ENCODE measurements around the gene CRISPLD2.

CRISPLD2 gene

DNA sequence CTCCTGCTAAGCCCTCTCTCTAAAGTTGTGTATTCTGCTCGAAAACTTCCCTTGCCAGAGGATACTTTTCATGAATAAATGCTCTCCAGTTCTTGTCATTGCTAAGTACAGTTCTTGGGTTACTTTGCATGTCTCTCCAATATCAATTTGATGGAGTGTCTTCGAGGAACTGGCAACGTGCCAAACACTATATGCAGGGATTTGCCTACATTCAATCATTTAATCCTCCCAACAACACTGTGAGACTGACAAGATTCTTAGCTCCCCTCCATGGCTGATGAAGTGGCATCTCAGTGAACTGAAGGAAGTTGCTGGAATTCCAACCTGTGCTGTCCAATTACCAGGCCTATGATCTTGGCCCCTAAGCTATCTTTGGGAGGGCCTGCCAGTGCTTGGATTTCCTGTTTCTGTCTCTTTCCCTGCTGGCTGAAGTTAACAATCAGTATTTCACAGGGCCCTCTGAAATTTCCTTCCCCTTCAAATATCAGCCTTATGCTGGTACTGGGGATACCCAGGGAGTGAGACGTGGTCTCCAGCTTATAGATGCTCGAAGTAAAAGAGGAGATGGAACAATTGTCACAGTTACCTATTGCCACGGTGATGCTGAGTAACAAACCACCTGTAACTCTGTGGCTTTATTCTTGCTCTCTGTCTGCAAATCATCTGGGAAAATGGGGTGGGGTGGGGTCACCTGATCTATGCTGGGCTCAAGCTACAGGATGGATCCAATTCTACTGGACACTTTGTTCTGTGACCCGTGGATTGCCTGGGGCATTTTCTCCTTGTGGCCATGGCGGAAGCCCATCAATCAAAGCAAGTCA lies 19.4 kb upstream of the CRISPLD2 start:
- DNase-seq = no peak

GRCh38 chr16:84803146-84803545 lies 16.6 kb upstream of the CRISPLD2 start:
- DNase-seq = no peak

GRCh38 chr16:84804326-84804725 lies 15.5 kb upstream of the CRISPLD2 start:
- no peak for DNase-seq

DNA sequence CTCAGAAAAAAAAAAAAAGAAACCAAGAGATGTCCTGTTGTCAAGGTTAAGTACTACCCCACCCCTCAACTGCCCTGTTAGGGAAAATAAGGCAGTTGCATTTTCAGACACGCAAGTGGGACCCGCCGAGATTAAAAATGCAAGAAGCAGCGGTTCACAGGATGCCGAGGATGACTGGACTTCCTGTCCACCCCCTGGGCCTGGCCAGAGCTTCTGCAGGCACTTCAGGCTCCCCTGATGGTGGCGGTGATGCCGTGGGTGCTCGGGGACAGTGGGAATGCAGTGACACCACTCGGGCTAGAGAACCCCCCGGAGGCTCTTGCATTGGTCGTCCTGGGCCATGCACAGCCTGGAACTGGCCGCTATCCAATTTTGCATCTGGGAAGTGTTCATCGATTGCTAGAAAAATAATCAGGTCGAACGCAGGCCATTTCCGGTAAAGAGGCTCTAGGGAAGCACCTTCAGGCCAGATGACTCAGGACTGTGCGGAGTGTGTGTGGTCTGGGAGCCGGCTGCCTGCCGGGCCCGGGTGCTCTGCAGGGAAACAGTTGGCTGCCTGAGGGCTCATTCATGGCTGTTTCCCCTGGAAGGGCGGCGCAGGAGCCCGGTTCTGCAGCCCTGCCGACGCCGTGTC lies 13.4 kb upstream of the CRISPLD2 start:
- DNase-seq = no peak

DNA sequence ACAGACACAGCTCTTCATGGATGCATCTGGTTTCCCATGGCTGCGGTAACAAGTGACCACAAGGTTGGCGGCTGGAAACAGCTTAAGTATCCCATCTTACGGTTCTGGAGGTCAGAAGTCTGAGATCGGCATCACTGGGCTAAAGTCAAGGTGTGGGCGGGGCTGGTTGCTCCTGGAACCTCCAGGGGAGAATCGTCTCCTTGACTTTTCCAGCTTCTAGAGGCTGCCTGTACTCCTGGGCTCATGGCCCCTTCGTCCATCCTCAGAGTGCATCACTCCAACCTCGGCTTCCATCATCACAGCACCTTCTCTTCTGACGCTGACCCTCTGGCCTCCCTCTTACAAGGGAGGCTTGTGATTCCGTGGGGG lies 12.9 kb upstream of the CRISPLD2 start:
- no peak for DNase-seq

GRCh38 chr16:84807776-84808175 lies 12.0 kb upstream of the CRISPLD2 start:
- DNase-seq = no peak

- no peak for DNase-seq
These were observed 11.0 kb upstream of the CRISPLD2 start for GRCh38 chr16:84808826-84809225.

GRCh38 chr16:84810518-84811273 lies 9.1 kb upstream of the CRISPLD2 start:
- DNase-seq = peak; percentile 7

DNA sequence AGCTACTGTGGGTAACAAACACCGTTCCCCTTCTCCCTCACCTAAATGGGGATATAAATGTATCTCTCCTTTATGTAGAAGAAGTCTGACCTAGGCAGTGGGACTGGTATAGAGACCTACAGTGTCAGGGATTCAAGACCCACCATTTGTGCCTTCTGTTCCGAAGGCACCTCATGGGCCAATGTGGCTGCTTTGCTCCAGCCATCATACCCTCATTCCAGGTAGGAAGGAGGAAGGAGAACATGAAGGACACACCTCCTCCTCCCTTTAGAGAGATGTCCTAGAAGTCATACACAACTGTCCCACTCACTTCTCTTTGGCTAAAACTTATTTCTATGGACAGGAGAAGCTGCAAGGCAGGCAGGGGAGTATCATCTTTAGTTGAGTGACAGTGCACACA lies 8.3 kb upstream of the CRISPLD2 start:
- DNase-seq = no peak

DNA sequence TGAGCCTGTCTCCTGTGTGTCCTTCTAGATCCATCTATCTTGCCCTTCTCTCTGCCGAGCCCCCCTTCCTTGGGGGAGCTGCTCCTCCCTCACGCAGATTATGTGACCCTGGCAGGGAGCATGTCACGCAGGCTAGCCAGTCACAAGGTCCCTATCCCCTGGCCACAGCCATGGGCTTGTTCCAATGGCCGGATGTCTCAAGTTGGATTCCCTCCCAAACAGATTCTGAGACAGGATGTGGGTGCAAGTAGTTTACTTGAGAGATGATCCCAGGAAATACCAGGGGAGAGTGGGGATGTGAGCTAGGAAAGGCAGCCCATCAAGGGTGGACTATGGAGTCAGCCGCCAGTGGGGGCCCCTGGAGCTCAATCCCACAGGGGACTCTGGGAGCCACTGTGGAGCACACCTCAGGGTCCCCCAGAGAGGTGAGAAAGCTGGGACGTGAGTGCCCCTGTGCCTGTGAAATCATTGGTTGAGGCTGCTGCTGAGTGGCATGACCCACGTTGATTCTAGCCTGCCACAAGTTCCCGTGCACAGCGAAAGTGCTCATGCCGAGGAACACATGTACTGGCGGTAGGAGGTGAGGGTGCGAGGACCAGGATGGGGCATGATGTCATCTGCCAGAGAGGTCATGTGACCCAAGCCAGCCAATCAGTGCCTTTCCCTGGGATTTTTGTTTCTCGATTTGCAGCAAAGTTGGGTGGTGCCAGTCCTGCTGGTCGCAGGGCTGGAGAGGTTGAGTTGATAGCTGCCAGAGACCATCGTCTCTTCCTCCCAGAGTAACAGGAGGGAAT lies 6.4 kb upstream of the CRISPLD2 start:
- no peak for DNase-seq

- DNase-seq = no peak
These were observed 4.3 kb upstream of the CRISPLD2 start for GRCh38 chr16:84815462-84815861.

DNA sequence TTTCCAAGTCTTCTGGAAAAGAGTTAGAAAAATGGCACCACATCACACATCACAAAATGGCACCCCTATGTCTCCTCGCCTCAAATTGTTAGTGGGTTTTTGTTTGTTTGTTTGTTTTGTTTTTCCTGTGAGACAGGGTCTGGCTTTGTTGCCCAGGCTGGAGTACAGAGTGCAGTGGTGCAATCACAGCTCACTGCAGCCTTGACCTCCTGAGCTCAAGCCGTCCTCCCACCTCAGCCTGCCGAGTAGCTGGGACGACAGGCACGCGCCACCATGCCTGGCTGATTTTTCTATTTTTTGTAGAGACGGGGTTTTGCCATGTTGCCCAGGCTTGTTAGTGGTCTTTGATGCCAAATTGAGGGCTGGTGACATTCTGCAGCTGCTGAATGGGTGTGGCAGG lies 3.8 kb upstream of the CRISPLD2 start:
- DNase-seq = no peak

- no peak for DNase-seq
These were observed 3.3 kb upstream of the CRISPLD2 start for GRCh38 chr16:84816485-84816884.

DNA sequence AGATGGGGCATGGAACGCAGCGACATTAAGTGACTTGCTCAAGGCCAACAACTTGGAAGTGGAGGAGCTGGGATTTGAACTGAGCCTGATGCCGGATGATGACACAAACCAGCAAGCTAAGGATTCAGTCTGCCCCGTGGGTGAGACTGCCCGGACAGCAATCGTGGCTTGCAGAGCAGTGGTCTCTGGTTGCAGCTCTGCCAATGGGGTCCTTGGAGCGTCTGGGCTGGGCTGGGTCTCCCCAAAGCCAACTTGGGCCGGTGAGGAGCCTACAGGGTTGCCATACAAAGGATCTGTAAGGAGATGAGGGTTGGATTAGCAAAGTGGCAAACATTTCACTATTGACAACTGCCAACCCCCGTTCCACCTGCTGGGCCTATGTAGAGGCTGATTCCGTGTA lies 2.6 kb upstream of the CRISPLD2 start:
- no peak for DNase-seq

DNA sequence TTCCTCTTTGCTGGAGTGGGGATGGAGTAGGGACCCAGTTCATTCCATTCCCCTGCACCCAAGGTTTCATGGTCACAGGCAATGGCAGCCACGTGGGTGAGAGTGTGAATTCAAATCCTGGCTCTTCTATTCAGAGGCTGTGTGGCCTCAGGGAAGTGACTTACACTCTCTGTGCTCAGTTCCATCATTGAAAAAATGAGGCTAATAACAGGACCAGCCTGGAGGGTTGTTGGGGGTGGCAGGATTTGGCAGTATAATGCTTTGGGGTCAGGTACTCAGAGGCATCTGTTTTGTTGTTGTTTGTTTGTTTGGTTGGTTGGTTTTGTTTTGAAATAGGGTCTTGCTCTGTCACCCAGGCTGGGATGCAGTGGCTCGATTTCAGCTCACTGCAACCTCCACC lies 2.2 kb upstream of the CRISPLD2 start:
- DNase-seq = no peak

GRCh38 chr16:84818133-84818532 lies 1.7 kb upstream of the CRISPLD2 start:
- no peak for DNase-seq

DNA sequence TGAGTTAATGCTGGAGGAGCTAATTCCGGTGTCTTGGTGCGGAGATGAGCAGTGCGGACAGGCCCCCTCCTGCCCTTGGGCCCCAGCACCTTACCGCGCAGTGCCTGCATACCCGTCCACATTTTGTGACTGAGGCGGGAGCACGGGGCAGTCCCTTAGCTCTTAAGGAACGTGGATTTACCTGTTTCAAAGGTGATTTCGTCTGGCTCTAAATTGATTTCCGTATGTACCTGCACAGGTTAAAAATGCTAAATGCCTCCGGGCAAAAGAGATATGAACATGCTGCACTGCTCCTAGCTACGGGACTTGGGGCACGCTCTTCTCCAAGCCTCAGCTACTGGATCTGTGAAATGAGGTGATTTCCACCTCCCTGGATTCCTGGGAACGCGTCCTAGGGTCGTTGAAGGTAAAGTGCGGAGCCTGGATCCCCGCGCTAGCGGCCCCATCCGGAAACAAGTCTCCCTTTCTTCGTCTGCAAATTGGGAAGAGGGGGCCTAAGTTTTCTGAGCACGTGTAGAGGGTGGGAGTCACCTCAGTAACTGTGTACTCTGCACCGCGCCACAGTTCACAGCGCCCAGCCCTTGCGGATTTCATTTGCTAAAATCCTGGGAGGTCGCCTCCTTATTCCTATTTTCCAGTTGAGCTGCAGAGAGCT lies 669 bp upstream of the CRISPLD2 start:
- DNase-seq = no peak

DNA sequence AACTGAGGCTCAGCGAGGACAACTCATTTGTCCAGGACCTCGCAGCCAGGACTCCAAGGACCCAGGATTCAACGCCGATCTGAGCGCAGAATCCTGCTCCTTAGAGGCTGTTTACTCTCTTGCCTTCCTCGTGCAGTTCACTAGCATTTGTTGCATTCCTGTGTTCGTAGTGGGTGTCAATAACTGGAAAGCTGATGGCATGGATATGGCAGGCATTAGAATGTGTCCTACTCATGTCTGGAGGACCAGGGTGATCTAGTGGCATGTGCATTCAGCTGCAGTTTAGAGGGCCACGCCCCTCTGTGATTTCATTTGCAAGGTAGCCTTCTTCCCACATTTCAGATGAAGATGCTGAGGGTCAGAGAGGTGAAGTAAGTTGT lies 510 bp downstream of the CRISPLD2 start:
- no peak for DNase-seq

GRCh38 chr16:84820771-84821170 lies 986 bp downstream of the CRISPLD2 start:
- no peak for DNase-seq

DNA sequence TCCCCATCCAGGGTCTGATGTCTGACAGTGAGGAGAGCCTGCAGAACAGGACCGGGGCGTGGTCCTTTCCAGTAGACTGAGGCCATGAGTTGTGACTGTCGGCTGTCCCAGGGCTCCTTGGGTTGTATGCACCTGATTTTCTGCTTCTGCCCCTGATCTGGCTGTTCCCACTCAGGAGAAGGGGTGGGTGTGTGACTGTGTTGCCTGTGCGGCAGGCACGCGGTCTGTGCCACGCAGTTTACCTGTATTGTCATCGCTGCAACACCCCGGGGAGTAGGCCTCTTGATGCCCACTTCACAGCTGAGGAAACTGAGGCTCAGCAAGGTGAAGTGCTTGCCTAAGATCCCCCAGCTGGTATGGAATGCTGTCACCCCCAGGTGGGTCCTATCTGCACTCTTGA lies 1.4 kb downstream of the CRISPLD2 start:
- no peak for DNase-seq

DNA sequence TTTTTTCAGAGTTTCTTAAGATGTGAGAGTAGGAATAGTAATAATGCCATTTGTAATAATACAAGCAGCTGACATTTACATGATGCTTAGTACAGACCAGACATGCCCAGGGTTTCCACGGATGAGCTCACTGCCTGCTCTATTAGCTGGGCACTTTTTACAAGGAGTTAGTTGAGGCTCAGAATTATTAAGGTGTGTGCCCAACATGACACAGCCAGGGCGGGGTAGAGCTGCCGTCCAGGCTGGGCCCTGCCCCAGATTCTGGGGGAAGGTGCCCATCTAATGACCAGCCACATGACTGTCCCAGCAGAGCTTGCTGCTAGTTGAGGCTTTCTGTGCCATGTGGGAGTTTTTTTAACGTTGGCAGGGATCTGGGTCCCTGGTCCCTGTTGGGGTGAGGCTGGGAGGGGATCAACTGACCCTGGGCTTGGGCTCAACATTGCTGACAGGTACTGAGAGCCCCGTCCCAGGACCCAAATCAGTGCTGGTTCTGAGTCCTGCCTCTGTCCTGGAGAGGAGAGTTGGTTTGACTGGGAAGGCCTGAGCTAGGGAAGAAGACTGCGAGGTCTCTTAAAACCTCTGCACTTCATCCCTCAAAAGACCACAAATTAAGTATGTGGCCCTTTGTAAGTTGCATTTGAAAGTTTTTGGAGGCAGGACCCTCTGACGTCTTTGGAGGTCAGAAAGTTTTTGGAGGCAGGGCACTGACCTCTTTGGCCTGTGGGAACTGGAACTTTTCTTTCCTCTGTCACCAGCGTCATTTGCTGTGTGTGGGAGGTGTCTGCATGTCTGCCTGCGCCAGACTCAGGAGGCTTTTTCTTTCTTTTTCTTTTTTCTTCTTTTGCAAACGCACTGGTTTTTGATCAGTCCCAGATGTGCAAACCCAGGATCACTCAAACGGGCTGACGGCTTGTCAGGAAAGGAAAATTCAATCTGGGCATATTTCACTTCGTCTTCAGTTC lies 2.2 kb downstream of the CRISPLD2 start:
- no peak for DNase-seq
